HFF-Myc (cell line): ENCODE data around the gene ETV6.

Experiments used
- DNase-seq: peaks from one replicate; pipeline ENCODE4 v3.0.0-alpha.2; 2011; ENCODE audit warnings: low read depth; ENCODE audit errors: extremely low read depth
- H3K4me3 ChIP-seq: replicated peaks from 2 replicates; pipeline ENCODE4 v1.5.1; 2011; ENCODE audit warnings: low read depth, mild to moderate bottlenecking, control low read depth, low read length
- CTCF ChIP-seq: IDR thresholded peaks from 2 replicates; pipeline ENCODE4 v1.5.1; 2012; ENCODE audit warnings: mild to moderate bottlenecking, low read depth, low read length, control low read depth; ENCODE audit errors: missing control alignments

ETV6 gene

DNA sequence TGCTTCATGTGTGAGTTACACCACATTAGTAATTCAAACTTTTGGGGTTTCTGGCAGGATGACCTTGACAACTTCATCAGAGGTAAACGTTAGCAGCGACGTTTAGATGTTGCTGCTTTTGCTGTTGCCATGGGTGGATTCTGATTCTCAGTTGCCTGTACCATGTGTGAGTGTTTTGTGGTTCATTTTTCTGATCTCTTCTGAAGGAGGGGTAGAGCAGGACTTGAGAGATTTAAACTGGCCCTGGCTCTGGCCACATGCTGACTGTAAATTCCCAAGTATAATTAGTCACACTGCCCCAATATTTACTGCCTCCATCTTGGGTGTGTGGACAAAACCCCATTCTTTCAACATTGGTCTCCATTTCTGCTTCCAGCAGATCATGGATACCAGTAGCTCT, 110.4 kb downstream of the ETV6 start:
- no peak overlapping the region for H3K4me3 ChIP-seq
- TF ChIP-seq CTCF = no peak
- no peak for DNase-seq

- no peak for DNase-seq
- no peak for TF ChIP-seq CTCF
- H3K4me3 ChIP-seq = no peak overlapping the region
Observed at GRCh38 chr12:11761869-11762567, 112.5 kb downstream of the ETV6 start.

GRCh38 chr12:11762723-11763326, 113.4 kb downstream of the ETV6 start:
- H3K4me3 ChIP-seq = no peak overlapping the region
- no peak for DNase-seq
- no peak for TF ChIP-seq CTCF

DNA sequence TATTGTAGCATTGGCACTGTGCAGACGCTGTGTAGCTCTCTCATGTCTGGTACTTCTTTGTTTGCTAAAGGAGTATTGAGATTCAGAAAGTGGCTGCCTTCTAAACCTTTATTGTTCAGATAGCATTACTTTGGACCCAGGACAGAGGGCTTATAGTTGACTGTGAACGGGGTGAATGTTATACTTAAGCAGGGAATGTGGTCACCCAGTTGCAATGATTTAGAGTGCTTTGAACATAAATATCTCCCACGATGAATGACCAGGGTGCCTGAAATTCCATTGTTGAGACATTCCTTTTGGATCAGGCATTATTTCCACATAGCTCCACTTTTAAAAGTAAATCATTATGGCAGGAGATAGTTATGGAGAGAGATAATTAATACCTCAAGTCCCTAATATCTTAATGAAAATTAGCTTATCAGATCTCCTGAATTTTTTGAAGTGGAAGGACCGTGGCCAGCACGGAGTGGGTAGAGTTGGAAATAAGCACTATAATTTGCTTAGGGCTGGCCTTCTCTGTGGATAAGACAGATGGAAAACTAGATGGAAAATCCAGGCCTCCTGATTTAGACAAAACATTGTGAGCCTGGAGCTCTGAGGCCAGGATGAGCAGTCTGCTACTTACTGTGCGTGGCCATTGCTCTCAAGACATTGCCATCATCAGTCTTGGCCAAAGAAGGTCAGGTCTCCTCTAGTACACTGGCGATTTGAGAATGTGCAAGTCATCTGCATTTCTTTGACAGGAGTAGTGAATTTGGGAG, 114.5 kb downstream of the ETV6 start:
- H3K4me3 ChIP-seq = no peak overlapping the region
- no peak for TF ChIP-seq CTCF
- DNase-seq = no peak

DNA sequence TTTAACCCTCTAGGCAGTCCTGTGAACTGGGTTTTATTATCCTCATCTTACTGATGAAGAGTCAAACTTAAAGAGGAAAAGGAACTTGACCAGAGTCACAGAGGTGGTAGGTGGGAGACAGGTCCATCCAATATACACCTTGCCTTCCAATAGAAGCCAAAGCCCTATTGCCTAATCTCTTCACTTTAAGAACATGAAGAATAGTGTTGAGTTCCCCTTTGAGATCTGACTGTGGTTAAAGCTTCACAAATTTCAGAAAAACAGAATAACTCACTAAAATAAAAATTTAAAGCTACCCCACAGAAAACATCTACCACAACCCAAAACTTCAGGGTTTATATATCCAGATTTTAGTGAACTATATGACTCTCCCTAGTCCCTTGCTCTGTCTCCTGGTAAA, 115.4 kb downstream of the ETV6 start:
- TF ChIP-seq CTCF = no peak
- no peak for DNase-seq
- H3K4me3 ChIP-seq = no peak overlapping the region

GRCh38 chr12:11765421-11765816, 115.9 kb downstream of the ETV6 start:
- TF ChIP-seq CTCF = no peak
- no peak overlapping the region for H3K4me3 ChIP-seq
- no peak for DNase-seq
